NCI-H748 (cell line): ENCODE measurements around the gene VWF.
"Not testable (repeated sequence)": the region's sequence is repeated elsewhere in the genome, so short reads cannot be mapped to it uniquely, and the experiment has no call there.

Experiments used
- DNase-seq: peaks from one replicate; lab custom pipeline; 2025; ENCODE audit not compliant: unreplicated experiment; lab: John Stamatoyannopoulos, UW

The VWF gene

DNA sequence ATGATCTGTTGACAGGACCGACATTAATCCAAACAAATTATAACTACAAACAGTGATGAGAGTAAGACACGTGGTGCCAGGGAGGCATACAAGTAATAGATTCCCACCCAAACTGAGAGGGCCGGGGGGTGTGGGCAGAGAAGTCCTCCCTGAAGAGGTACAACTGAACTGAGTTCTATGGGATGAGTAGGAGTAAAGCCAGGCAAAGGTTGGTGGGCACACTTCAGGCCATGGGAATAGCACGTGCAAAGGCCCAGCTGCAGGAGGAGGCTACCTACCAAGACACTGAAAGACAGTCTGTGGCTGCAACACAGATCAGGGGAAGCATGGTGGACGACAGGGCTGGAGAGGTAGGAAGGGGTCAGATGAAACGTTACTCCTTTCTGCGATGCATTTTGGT, 22.0 kb upstream of the VWF start:
- no peak for DNase-seq

- no peak for DNase-seq
Observed at GRCh38 chr12:6145564-6145963, 21.1 kb upstream of the VWF start.

DNA sequence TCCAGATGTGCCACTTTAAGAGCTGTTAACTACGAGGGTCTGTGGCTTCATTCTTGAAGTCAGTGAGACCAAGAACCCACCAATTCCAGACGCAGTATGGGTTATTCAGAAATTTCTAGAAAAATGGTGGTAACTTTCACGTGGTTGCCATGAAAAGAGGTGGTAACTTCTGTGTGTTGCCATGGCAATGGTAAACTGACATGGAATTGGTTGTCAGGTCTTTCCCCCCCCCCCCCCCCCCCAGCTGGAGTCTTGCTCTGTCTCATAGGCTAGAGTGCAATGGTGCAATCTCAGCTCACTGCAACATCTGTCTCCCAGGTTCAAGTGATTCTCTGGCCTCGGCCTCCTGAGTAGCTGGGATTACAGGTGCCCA, 18.8 kb upstream of the VWF start:
- DNase-seq: no peak

DNA sequence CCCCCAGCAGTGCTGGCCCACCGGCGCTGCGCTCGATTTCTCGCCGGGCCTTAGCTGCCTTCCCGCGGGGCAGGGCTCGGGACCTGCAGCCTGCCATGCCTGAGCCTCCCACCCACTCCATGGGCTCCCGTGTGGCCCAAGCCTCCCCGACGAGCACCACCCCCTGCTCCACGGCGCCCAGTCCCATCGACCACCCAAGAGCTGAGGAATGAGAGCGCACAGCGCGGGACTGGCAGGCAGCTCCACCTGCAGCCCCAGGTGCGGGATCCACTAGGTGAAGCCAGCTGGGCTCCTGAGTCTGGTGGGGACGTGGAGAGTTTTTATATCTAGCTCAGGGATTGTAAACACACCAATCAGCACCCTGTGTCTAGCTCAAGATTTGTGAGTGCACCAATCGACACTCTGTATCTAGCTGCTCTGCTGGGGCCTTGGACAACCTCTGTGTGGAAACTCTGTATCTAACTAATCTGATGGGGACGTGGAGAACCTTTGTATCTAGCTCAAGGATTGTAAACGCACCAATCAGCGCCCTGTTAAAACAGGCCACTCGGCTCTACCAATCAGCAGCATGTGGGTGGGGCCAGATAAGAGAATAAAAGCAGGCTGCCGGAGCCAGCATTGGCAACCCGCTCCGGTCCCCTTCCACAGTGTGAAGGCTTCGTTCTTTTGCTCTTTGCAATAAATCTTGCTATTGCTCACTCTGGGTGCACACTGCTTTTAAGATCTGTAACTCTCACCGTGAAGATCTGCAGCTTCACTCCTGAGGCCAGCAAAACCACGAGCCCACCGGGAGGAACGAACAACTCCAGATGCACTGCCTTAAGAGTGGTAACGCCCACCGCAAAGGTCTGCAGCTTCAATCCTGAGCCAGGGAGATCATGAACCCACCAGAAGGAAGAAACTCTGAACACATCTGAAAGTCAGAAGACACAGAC, 18.2 kb upstream of the VWF start:
- DNase-seq: not testable (repeated sequence)

DNA sequence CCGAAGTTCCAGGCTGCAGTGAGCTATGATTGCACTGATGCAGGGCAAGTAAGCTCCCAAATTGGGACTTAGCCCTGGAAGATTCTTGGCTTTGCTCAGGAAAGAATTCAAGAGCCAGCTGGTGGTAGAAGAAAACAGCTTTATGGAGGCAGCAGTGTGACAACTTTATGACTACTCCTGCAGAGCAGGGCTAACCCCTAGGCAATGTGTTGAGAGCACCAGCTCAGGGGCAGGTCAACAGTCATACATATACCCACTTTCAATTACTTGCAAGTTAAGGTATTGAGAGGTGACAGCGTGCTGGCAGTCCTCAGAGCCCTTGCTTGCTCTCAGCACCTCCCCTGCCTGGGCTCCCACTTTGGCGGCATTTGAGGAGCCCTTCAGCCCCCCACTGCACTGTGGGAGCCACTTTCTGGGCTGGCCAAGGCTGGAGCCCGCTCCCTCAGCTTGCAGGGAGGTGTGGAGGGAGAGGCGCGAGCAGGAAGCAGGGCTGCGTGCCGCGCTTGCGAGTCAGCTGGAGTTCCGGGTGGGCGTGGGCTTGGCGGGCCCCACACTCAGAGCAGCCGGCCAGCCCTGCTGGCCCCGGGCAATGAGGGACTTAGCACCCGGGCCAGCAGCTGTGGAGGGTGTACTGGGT, 17.4 kb upstream of the VWF start:
- DNase-seq: not testable (repeated sequence)

DNA sequence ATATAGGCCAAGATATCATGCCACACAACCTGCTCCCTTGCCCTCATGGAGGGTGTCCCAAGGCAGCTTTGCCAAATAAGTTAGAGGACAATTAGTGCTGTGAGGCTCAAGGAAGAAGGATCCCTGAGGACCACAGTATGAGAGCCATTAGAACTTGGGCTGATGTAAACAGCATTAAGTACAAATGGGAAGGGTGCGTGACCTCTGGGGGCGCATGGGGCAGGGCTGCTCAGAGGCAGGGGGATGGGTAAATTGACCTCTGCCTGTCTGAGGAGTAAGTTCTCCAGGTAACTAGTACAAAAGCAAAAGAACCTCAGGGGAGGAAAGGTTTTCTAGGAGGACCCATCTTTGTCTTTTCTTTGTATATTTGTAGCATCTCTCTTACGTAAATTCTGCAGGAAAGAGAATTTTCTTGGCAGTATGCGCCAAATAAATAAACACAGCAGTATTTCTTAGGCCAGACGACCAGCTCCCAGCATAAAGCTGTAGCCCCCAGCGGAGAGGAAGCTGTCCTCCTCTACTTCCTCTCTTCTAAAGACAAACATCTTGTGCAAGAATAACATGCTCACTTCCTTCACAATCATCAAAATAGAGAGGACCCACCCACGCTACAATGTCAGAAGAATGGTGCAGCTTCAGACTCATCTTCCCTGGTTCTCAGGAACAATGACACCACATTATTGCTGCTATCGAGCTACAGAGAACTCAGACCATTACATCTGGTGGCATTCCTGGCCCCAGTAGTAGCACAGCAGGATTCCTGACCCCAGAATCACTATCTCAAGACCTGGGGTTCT, 16.4 kb upstream of the VWF start:
- DNase-seq: no peak

DNA sequence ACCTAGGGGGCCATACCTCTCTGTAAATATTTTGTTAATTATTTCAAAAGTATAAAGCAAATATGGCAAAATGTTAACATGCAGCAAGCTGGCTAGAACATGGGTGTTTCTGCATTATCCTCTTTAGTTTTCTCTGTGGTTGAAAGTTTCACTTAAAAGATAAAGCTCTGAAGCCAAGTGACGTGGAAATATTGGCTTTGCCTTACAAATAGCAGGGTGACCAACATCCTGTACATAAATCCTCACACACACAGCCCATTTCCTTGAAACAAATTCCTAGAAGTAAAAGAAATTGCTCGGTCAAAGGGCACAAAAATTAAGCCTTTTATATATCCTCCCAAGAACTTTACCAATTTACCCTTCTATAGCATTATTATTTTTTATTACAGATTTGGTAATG, 10.6 kb upstream of the VWF start:
- no peak for DNase-seq

- DNase-seq: no peak
Observed at GRCh38 chr12:6133642-6134041, 9.2 kb upstream of the VWF start.

- DNase-seq: no peak
Observed at GRCh38 chr12:6132496-6132895, 8.0 kb upstream of the VWF start.

GRCh38 chr12:6125310-6125608, 789 bp upstream of the VWF start:
- DNase-seq: no peak

DNA sequence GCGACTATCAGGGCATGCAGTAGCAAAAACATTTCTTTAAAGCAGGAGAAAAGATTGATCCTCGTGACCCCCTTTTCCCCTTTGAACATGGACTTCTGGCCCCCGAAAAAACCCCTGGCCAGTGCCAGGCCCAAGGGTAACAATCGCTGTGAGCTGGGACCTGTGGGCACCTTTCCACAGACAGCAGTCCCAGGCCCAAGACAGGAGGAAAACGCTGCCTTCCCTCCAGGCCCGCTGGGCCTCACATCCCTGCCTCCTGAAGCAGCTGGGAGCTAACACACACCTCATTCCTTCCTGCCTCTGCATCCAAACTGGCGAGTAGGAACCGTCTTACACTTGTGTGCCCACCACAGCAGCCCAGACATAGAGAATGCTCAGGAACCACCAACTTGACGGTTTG, 1.2 kb downstream of the VWF start:
- DNase-seq: no peak

DNA sequence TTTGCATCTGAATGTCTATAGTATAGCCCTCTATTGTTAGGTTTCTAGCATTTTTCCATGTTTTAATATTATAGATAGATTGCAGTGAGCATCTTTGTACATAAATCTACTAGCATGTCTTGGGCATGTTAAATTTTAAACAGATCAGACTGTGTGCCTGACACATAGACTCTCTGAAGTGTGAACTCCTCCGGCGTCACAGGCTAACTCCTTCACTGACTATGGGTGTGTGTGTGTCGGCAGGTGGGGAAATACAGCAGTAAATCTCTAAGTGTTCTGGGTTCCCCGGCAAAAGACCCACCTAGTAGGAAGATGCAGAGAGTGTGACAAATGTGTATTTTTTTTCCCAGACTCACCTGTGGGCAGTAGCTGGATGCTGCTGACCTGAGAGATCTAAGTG, 2.3 kb downstream of the VWF start:
- DNase-seq: no peak

GRCh38 chr12:6120796-6121473, 3.5 kb downstream of the VWF start:
- no peak for DNase-seq

- no peak for DNase-seq
Observed at GRCh38 chr12:6118891-6119568, 5.4 kb downstream of the VWF start.

GRCh38 chr12:6116471-6117021, 7.9 kb downstream of the VWF start:
- no peak for DNase-seq

GRCh38 chr12:6115389-6115788, 9.1 kb downstream of the VWF start:
- no peak for DNase-seq

DNA sequence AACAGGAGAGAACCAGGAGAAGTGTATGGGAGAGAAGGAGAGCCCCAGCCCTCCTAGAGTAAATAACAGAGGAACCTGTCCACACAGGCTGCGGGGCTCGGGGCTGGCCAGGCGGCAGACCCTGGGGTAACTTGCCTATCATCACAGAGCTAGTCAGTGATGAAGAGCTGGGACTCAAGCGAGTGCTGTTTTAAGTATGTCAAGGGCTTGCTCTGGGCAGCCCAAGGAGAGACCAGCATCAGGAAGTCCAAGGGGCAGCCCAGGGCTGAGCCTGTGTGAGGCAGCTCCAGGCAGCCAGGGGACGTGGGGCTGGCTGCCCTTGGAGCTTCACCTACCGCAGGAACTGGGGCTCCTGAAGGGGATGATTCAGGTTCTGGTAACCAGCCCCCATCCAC, 10.0 kb downstream of the VWF start:
- no peak for DNase-seq

DNA sequence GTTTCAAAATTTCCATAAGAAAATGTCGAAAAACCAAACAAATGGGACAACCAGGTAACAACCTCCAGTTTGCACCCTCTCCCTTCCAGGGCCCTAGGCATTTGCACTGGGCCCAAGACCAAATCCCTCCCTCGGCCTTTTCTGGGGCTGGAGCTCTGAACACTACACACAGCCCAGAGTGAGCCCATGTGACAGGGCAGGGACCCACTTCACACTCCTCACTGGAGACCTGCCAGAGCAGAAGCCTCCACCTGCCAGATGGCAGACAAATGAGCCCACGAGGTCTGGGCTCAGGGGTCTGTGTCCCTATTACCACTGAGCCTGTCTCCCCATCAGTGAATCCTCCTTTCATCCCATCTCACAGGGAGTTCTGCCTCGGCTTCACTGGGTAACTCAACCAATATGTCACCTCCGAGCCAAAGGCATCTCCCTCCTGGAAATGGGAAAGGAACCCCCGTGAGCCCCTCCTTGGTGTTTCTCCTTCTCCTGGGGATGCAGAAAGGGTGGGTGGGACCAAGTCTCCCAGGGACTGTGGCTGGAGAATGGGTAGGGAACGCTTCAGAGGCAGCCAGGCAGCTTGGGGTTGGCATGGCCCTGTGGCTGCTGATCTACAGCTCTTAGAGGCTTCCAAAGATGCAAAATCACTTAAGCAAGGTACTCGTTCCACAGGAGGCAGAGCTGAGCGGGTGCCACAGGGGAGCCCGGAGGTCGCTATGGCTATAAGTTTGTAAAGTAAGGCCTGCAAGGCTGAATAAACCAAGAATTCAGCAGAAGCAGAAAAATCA, 10.6 kb downstream of the VWF start:
- DNase-seq: no peak

DNA sequence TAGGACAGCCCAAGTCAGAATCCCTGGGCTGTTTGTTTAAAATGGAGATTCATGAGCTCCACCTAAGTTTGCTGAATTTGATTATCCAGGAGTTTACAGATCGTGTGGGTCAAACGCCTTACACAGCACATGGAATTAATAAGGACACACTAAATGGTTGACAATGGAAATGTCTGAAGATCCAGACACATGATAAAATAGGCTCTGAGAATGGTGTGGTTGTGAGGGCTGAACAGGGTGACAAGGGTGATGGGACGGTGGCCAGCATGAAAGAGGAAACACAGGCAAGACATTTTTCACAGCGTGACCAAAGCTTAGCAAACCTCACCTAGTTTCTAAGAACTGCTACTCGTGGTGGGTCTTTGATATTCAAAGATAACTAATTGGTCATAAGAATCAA, 12.5 kb downstream of the VWF start:
- DNase-seq: no peak

DNA sequence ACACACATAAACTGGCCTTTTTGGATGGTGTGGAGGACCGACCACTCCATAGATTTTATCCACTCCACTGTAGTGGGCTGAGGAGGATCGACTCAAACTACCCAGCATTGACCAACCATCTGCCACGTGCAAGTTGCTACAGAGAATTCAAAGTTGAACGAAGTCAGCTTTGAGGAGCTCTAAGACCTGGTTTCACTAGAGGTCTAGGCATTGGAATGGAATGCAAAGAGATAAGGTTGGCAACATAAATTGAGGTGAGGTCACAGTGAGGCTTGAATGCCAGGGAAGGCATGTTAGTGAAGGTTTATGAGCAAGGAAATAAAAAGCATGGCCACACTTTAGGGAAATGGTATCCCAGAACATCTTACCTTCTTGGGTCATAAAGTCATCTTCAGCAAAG, 14.5 kb downstream of the VWF start:
- DNase-seq: no peak
